ENCODE data around the gene NOL4L.

GRCh38 chr20:32533732-32534131, 51.4 kb downstream of the NOL4L start:
- TF ChIP-seq POLR2A (IDR thresholded peaks at IDR 0.05; ENCODE audit: low read length) (no peak), CTCF (IDR thresholded peaks at IDR 0.05) (no peak), REST (IDR thresholded peaks at IDR 0.05) (no peak), MAX (IDR thresholded peaks at IDR 0.05) (no peak), RFX5 (IDR thresholded peaks at IDR 0.05) (no peak), PHF8 (IDR thresholded peaks at IDR 0.05; ENCODE audit: borderline replicate concordance, low read depth) (no peak), GATA3 (IDR thresholded peaks at IDR 0.05; ENCODE audit: borderline replicate concordance) (no peak), EP300 (IDR thresholded peaks at IDR 0.05) (no peak), USF2 (IDR thresholded peaks at IDR 0.05) (no peak), CEBPB (IDR thresholded peaks at IDR 0.05) (no peak), ELK1 (IDR thresholded peaks at IDR 0.05; ENCODE audit: low read depth, low read length) (no peak), CHD2 (IDR thresholded peaks at IDR 0.05; ENCODE audit: low read length, partially characterized antibody) (no peak)
